Colonic mucosa (tissue), 4 donors: ENCODE measurements around the gene UNG. TPM values are rescaled to one million over a fixed set of nuclear protein-coding genes. Genes with fewer than 3 reads are reported as not detected.
A peak's percentile ranks its signal among the peaks of the same experiment; 100 is the strongest.
"Not testable (repeated sequence)": the region's sequence is repeated elsewhere in the genome, so short reads cannot be mapped to it uniquely, and the experiment has no call there.

Source experiments
- DNase-seq: peaks from one replicate; pipeline ENCODE4 v3.0.0-alpha.2; 2020
- H3K27ac ChIP-seq: fragments of 200-600 bp; one replicate; pipeline ENCODE4 v1.8.0; 2021
- H3K27me3 ChIP-seq: fragments of 200-600 bp; one replicate; pipeline ENCODE4 v1.8.0; 2021
- H3K36me3 ChIP-seq: fragments of 200-600 bp; one replicate; pipeline ENCODE4 v1.8.0; 2021
- H3K4me1 ChIP-seq: fragments of 200-600 bp; one replicate; pipeline ENCODE4 v1.8.0; 2021; ENCODE audit warnings: mild to moderate bottlenecking
- H3K4me3 ChIP-seq: fragments of 200-600 bp; one replicate; pipeline ENCODE4 v1.8.0; 2021
- H3K9ac ChIP-seq, 2 donors: one replicate each; pipeline ENCODE4 v1.7.0; 2013; ENCODE audit warnings: control low read depth in 2 of 2, low read depth in 2 of 2, low read length in 2 of 2
- H3K9me3 ChIP-seq: fragments of 200-600 bp; one replicate; pipeline ENCODE4 v1.8.0; 2021
- intact Hi-C: fragments of 100-400 bp; cut with DNase I; formaldehyde crosslinking; loops from one replicate; pipeline ENCODE4 v1.14.1; 2022
- total RNA-seq, 2 donors: library from RNA; stranded (reverse); fragmentation: NEBNext Ultra II Directional in 1 of 2; extraction: Animal tissue kit (Norgen Biotek cat#: 25700) in 1 of 2; gene quantifications; one replicate each; pipeline ENCODE4 v1.2.1, GENCODE V29; 2021
- TF ChIP-seq, protein P1 (sequence below): fragments of 200-600 bp; IDR thresholded peaks from one replicate; pipeline ENCODE4 v1.8.0; 2022; ENCODE audit warnings: antibody characterized with exemption, mild to moderate bottlenecking
- donor health status: healthy.
- donor health status: DM: no; HTN: no; CAD: no.
- donor health status: DM: no; HTN: no; CAD: no.

Gene UNG
- total RNA-seq, 2 donors from 2014 or later: 48.7 to 68.3 TPM

DNA sequence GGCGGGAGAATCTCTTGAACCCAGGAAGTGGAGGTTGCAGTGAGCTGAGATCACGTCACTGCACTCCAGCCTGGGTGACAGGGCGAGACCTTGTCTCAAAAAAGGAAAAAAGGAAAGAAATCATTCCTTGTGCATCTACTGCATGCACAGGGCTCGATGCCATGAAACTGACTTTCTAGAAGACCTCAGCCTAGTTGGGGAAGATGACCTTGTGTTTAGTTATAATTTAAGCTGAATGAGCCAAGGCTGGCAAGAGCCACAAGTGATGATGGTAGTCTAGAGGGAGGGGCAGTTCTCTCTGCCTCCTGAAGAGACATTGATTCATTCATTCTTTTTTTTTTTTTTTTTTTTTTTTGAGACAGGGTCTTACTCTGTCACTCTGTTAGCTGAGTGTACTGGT, 43.2 kb downstream of the UNG start:
- Histone ChIP-seq H3K9ac (no peak overlapping the region), H3K27ac (no peak overlapping the region), H3K36me3 (no peaks in the 10 kb centered on the region), H3K4me1 (no peaks in the 10 kb centered on the region), H3K9me3 (no peaks in the 10 kb centered on the region), H3K27me3 (no peaks in the 10 kb centered on the region), H3K4me3 (no peak overlapping the region)
- no peak for DNase-seq
- TF ChIP-seq, protein P1, sequence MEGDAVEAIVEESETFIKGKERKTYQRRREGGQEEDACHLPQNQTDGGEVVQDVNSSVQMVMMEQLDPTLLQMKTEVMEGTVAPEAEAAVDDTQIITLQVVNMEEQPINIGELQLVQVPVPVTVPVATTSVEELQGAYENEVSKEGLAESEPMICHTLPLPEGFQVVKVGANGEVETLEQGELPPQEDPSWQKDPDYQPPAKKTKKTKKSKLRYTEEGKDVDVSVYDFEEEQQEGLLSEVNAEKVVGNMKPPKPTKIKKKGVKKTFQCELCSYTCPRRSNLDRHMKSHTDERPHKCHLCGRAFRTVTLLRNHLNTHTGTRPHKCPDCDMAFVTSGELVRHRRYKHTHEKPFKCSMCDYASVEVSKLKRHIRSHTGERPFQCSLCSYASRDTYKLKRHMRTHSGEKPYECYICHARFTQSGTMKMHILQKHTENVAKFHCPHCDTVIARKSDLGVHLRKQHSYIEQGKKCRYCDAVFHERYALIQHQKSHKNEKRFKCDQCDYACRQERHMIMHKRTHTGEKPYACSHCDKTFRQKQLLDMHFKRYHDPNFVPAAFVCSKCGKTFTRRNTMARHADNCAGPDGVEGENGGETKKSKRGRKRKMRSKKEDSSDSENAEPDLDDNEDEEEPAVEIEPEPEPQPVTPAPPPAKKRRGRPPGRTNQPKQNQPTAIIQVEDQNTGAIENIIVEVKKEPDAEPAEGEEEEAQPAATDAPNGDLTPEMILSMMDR: no peak
- intact Hi-C loops: no loop called here

DNA sequence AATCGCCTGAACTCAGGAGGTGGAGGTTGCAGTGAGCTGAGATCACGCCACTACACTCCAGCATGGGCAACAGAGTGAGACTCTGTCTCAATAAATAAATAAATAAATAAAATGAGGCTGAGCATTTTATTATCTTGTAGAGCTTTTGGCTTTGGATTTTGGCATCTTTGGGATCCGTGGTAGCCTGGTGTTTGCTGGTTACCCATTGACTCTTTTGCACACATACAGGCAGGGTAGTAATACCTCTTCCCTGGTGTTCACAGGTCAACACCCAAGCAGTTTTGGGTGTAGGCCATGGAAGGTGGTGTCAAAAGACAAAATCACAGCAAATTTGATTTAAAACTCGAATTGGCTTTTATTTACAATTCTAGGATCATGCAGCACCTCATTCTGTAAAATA, 46.8 kb downstream of the UNG start:
- Histone ChIP-seq H3K36me3 (no peaks in the 10 kb centered on the region), H3K27me3 (no peaks in the 10 kb centered on the region), H3K27ac (no peak overlapping the region), H3K4me3 (no peak overlapping the region), H3K4me1 (no peaks in the 10 kb centered on the region), H3K9ac (no peak overlapping the region), H3K9me3 (no peaks in the 10 kb centered on the region)
- DNase-seq: no peak
- intact Hi-C loops: no loop called here
- TF ChIP-seq, protein P1: no peak

DNA sequence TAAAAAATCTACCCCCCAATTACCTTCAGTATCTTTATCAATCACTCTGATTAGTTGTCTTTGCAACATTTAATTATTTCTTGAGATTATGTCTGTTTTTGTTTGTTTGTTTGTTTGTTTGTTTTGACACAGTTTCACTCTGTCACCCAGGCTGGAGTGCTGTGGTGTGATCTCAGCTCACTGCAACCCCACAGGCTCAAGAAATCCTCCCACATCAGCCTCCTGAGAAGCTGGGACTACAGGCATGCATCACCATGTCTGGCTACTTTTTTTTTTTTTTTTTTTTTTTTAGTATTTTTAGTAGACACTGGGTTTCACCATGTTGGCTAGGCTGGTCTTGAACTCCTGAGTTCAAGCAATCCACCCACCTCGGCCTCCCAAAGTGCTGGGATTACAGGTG, 49.7 kb downstream of the UNG start:
- H3K4me3 ChIP-seq, H3K9me3 ChIP-seq, H3K4me1 ChIP-seq, H3K27ac ChIP-seq, H3K27me3 ChIP-seq, DNase-seq, H3K9ac ChIP-seq, H3K36me3 ChIP-seq, intact Hi-C loops: not testable (repeated sequence)

DNA sequence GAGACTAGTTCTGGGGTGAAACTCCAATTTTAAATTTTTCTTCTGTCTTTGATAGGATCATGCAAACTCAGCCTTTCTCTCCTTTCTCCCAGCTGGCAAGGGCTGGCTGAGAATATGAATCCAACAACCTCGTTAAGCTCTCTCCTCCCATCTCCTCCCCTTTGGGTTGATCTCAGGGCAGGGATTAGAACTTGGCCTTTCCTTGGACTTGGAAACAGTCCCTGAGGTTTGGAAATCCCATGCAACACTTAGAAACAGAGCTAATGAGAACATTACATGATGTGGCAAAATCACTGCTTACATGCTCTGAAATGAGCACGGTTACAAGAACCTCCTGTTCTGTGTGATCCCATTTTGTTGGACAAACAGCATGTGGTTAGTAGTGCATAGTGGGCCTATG, 50.6 kb downstream of the UNG start:
- no peak overlapping the region for H3K27ac ChIP-seq
- TF ChIP-seq, protein P1: no peak
- H3K9ac ChIP-seq: no peak overlapping the region
- no peaks in the 10 kb centered on the region for H3K27me3 ChIP-seq
- H3K4me3 ChIP-seq: no peak overlapping the region
- H3K9me3 ChIP-seq: no peaks in the 10 kb centered on the region
- H3K36me3 ChIP-seq: no peaks in the 10 kb centered on the region
- DNase-seq: peak; percentile 50
- H3K4me1 ChIP-seq: no peaks in the 10 kb centered on the region
- intact Hi-C loops: no loop called here

DNA sequence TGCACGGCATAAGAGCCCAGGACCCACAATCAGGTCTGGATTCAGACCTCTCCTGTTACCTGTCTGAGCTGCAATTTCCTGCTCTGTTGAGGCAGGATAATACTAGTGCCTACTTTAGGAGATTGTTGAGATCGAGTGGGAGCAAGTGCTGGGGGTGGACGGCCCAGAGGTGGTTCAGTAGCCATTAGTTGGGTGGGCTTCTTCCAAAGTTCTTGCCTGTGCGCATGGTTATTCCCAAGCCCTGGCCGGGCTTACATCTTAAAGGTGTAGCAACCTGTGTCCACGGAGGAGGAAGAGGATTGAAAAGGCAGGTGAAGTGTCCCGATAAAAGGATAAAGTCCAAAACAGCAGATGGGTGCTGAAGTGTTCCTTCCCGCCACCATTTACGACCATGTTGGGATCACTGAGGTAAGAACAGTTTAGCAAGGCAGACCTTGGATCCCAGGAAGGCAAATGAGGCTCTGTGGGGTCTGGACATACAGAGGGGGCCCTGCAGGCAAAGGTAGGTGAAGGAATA, 52.8 kb downstream of the UNG start:
- no peak overlapping the region for H3K27ac ChIP-seq
- intact Hi-C loops: no loop called here

DNA sequence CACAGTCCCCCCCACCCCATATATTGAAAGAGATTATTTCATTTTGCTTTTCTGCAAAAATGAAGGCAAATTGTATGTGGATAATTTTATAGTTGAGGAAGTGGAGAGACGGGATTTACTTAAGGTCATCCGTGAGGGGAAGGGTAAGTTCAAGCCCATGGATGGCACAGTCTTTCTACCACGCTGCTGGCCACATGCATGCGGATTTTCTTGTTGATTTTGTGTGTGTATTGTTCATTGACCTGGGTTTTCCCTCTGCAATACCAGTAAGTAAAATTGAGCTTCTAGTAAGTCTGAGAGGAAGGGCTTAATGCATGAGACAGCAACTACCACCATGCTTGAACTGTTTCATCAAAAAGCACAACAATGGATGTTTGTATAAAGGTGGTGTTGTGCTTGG, 54.1 kb downstream of the UNG start:
- H3K27me3 ChIP-seq: no peaks in the 10 kb centered on the region
- H3K9ac ChIP-seq: no peak overlapping the region
- no peaks in the 10 kb centered on the region for H3K36me3 ChIP-seq
- no peak for DNase-seq
- TF ChIP-seq, protein P1: no peak
- H3K27ac ChIP-seq: no peak overlapping the region
- intact Hi-C loops: no loop called here
- H3K4me1 ChIP-seq: peaks cover 5% of the 10 kb centered on the region
- H3K4me3 ChIP-seq: no peak overlapping the region
- no peaks in the 10 kb centered on the region for H3K9me3 ChIP-seq

More for the DNA sequence above, 52.8 kb downstream of the UNG start:
- Histone ChIP-seq H3K4me1 (peaks cover under 1% of the 10 kb centered on the region), H3K9me3 (no peaks in the 10 kb centered on the region), H3K36me3 (no peaks in the 10 kb centered on the region), H3K27me3 (no peaks in the 10 kb centered on the region), H3K4me3 (no peak overlapping the region), H3K9ac (no peak overlapping the region)
- TF ChIP-seq, protein P1: no peak
- DNase-seq: peak; percentile 30
